Stomach (tissue), 9 donors: ENCODE data around the gene BRWD1. TPM values are rescaled to one million over a fixed set of nuclear protein-coding genes. Genes with fewer than 3 reads are reported as not detected.

Experiments used
- DNase-seq, 2 donors: peaks; one replicate each; pipeline versions ENCODE4 v3.0.0 to v3.0.0-alpha.2; 2013 to 2019
- H3K27ac ChIP-seq, 5 donors: fragments of 200-600 bp in 4 of 5; sonication (generic) in 4 of 5; one replicate each; pipeline ENCODE4 v1.5.1; 2013 to 2019; ENCODE audit warnings: mild to moderate bottlenecking in 1 of 5, moderate library complexity in 1 of 5
- H3K27me3 ChIP-seq, 3 donors: fragments of 200-600 bp; sonication (generic); one replicate each; pipeline ENCODE4 v1.5.1; 2017 to 2019; ENCODE audit warnings: mixed run types in 1 of 3
- H3K36me3 ChIP-seq, 4 donors: fragments of 200-600 bp; sonication (generic); 1 replicate in 3 of 4; 2 replicates in 1 of 4; pipeline ENCODE4 v1.5.1; 2016 to 2019
- H3K4me1 ChIP-seq, 4 donors: fragments of 200-600 bp; sonication (generic); one replicate each; pipeline ENCODE4 v1.5.1; 2016 to 2019
- H3K4me3 ChIP-seq, 4 donors: fragments of 200-600 bp; sonication (generic) in 3 of 4; one replicate each; pipeline ENCODE4 v1.5.1; 2016 to 2019; ENCODE audit warnings: mild to moderate bottlenecking in 1 of 4
- H3K9me3 ChIP-seq, 4 donors: fragments of 200-600 bp; sonication (generic); one replicate each; pipeline ENCODE4 v1.5.1; 2016 to 2019
- CTCF ChIP-seq, 7 experiments: fragments of 450-650 bp in 4 of 7; fragments of 200-600 bp in 3 of 7; sonication (generic) in 3 of 7; IDR thresholded peaks; one replicate each; pipeline ENCODE4 v1.5.1; 2016 to 2019; ENCODE audit warnings: antibody characterized with exemption in 7 of 7, control low read depth in 2 of 7, mild to moderate bottlenecking in 1 of 7
- EP300 ChIP-seq: sonication (generic); formaldehyde crosslinking; IDR thresholded peaks from one replicate; pipeline ENCODE4 v1.6.1; 2017; ENCODE audit warnings: antibody characterized with exemption
- POLR2A ChIP-seq, 4 donors: fragments of 450-650 bp; IDR thresholded peaks; one replicate each; pipeline ENCODE4 v1.6.1; 2016; ENCODE audit warnings: antibody characterized with exemption in 4 of 4, control low read depth in 2 of 4, mild to moderate bottlenecking in 1 of 4, moderate library complexity in 1 of 4
- POLR2AphosphoS5 ChIP-seq, 3 donors: sonication (generic); formaldehyde crosslinking; IDR thresholded peaks; one replicate each; pipeline ENCODE4 v1.6.1; 2016; ENCODE audit warnings: antibody characterized with exemption in 3 of 3
- WGBS, 5 donors: extraction: QIAGEN DNeasy Blood & Tissue Kit in 3 of 5; methylation state at CpG; one replicate each; pipeline versions ENCODE4 v1.1.5 to v1.1.7; 2013 to 2018; 5-methylcytosine and 5-hydroxymethylcytosine counted together
- intact Hi-C: fragments of 100-400 bp; cut with DNase I; formaldehyde crosslinking; loops from one replicate; pipeline ENCODE4 v1.15.1; 2023; ENCODE audit warnings: low total_unique reads
- polyA plus RNA-seq, 3 donors: library from polyadenylated mRNA; stranded (reverse); fragments of 200-250 nt; gene quantifications; one replicate each; pipeline ENCODE4 v1.2.3, GENCODE V29; 2013
- total RNA-seq, 5 donors: library from RNA; depleted of rRNA; stranded (reverse); fragments of >200 nt; gene quantifications; one replicate each; pipeline versions ENCODE4 v1.1.0 to v1.2.3, GENCODE V29; 2014 to 2016
- donor health status: healthy with polysubstance abuse.
- donor health status: Bipolar disorder and iron deficiency.
- donor health status: healthy.

BRWD1 gene
- total and polyA plus RNA-seq, 8 donors, result 5.9 to 216 (median 56.9) TPM

GRCh38 chr21:39169906-39170305 lies 143.5 kb downstream of the BRWD1 start:
- H3K27me3 ChIP-seq, result no peaks in the 10 kb centered on the region
- H3K9me3 ChIP-seq, result peaks cover 0 to 4% (median 2%) of the 10 kb centered on the region in 4 donors
- no peaks in the 10 kb centered on the region for H3K4me1 ChIP-seq
- no peak overlapping the region for H3K4me3 ChIP-seq
- DNase-seq, result no peak
- peaks cover 7 to 51% (median 38%) of the 10 kb centered on the region in 4 donors for H3K36me3 ChIP-seq
- intact Hi-C loops, result no loop called here
- no peak overlapping the region for H3K27ac ChIP-seq
- TF ChIP-seq CTCF (IDR thresholded peaks at IDR 0.05) (no peak), POLR2AphosphoS5 (IDR thresholded peaks at IDR 0.05) (peak in 1 of 3 donors; percentile 19)
- WGBS, 5 donors, result 50 to 79% (median 69%) methylated on average over 5 of the region's 5 CpGs

- Histone ChIP-seq H3K36me3 (peaks cover 7 to 39% (median 28%) of the 10 kb centered on the region in 4 donors), H3K27me3 (no peaks in the 10 kb centered on the region), H3K4me3 (no peak overlapping the region), H3K4me1 (no peaks in the 10 kb centered on the region), H3K9me3 (peaks cover 0 to 15% (median 13%) of the 10 kb centered on the region in 4 donors), H3K27ac (no peak overlapping the region)
- TF ChIP-seq CTCF (IDR thresholded peaks at IDR 0.05) (no peak), EP300 (no peak), POLR2AphosphoS5 (IDR thresholded peaks at IDR 0.05) (no peak), POLR2A (IDR thresholded peaks at IDR 0.05) (no peak)
- no peak for DNase-seq
- intact Hi-C loops, result no loop called here
- 91 to 100% (median 95%) methylated on average over 2 of the region's 2 CpGs for WGBS, 5 donors
Observed at GRCh38 chr21:39168800-39169199, 144.6 kb downstream of the BRWD1 start.

GRCh38 chr21:39164523-39164922 lies 148.9 kb downstream of the BRWD1 start:
- no peak overlapping the region for H3K4me3 ChIP-seq
- TF ChIP-seq POLR2A (IDR thresholded peaks at IDR 0.05), result no peak
- TF ChIP-seq EP300, result no peak
- no peak for TF ChIP-seq CTCF (IDR thresholded peaks at IDR 0.05)
- no peak for TF ChIP-seq POLR2AphosphoS5 (IDR thresholded peaks at IDR 0.05)
- intact Hi-C loops, result no loop called here
- peaks cover 0 to 11% (median 3%) of the 10 kb centered on the region in 4 donors for H3K4me1 ChIP-seq
- peaks cover 0 to 5% (median 0%) of the 10 kb centered on the region in 4 donors for H3K36me3 ChIP-seq
- no peak overlapping the region for H3K27ac ChIP-seq
- H3K27me3 ChIP-seq, result no peaks in the 10 kb centered on the region
- no peak for DNase-seq
- 72 to 98% (median 94%) methylated on average over 2 of the region's 2 CpGs for WGBS, 5 donors
- peaks cover 0 to 22% (median 17%) of the 10 kb centered on the region in 4 donors for H3K9me3 ChIP-seq

GRCh38 chr21:39161064-39161463 lies 152.4 kb downstream of the BRWD1 start:
- TF ChIP-seq POLR2A (IDR thresholded peaks at IDR 0.05) (no peak), EP300 (no peak), CTCF (IDR thresholded peaks at IDR 0.05) (no peak), POLR2AphosphoS5 (IDR thresholded peaks at IDR 0.05) (no peak)
- H3K4me3 ChIP-seq, result no peak overlapping the region
- no peak for DNase-seq
- H3K4me1 ChIP-seq, result peaks cover 0 to 11% (median 3%) of the 10 kb centered on the region in 4 donors
- H3K9me3 ChIP-seq, result peaks cover 0 to 22% (median 16%) of the 10 kb centered on the region in 4 donors
- WGBS, 5 donors, result 21 to 51% (median 40%) methylated on average over 3 of the region's 3 CpGs
- H3K27me3 ChIP-seq, result no peaks in the 10 kb centered on the region
- intact Hi-C loops, result no loop called here
- no peaks in the 10 kb centered on the region for H3K36me3 ChIP-seq
- no peak overlapping the region for H3K27ac ChIP-seq
